NK-92 (cell line): ENCODE results near the gene ZNF595.
A peak's percentile ranks its signal among the peaks of the same experiment; 100 is the strongest.
"Not testable (repeated sequence)": the region's sequence is repeated elsewhere in the genome, so short reads cannot be mapped to it uniquely, and the experiment has no call there.

Experiments
- DNase-seq: peaks from one replicate; lab custom pipeline; 2025; ENCODE audit not compliant: unreplicated experiment; lab: John Stamatoyannopoulos, UW

ZNF595 gene

DNA sequence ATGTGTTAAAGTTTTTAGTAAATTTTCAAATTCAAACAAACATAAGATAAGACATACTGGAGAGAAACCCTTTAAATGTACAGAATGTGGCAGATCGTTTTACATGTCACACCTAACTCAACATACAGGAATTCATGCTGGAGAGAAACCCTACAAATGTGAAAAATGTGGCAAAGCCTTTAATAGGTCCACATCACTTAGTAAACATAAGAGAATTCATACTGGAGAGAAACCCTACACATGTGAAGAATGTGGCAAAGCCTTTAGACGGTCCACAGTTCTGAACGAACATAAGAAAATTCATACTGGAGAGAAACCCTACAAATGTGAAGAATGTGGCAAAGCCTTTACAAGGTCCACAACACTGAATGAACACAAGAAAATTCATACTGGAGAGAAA is 32.8 kb downstream of the ZNF595 start:
- no peak for DNase-seq

DNA sequence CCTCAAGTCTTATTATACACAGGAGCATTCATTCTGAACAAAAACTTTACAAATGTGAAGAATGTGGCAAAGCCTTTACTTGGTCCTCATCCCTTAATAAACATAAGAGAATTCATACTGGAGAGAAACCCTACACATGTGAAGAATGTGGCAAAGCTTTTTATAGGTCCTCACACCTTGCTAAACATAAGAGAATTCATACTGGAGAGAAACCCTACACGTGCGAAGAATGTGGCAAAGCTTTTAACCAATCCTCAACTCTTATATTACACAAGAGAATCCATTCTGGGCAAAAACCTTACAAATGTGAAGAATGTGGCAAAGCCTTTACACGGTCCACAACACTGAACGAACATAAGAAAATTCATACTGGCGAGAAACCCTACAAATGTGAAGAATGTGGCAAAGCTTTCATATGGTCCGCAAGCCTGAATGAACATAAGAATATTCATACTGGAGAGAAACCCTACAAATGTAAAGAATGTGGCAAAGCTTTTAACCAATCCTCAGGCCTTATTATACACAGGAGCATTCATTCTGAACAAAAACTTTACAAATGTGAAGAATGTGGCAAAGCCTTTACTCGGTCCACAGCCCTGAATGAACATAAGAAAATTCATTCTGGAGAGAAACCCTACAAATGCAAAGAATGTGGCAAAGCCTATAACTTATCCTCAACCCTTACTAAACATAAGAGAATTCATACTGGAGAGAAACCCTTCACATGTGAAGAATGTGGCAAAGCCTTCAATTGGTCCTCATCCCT is 33.6 kb downstream of the ZNF595 start:
- DNase-seq: not testable (repeated sequence)

DNA sequence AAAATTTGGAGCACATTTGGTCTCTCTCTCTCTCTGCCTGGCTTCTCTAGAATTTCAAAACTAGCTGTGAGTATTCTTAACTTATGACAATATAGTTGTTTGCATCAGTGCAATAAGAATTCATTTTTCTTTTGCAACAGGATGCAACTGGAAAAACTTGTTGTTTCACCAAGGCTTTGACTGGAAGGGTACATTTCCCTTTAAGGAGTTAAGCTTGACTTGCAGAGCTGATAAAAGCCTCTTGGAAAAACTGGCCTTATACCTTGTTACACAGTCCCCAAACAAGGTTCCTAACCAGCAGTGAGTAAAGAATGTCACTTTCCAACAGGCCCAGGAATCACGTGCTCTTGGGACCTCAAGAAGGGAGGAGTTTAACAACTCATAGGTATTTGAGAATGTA is 45.3 kb downstream of the ZNF595 start:
- DNase-seq: no peak

GRCh38 chr4:99863-100262 is 46.7 kb downstream of the ZNF595 start:
- DNase-seq: no peak

DNA sequence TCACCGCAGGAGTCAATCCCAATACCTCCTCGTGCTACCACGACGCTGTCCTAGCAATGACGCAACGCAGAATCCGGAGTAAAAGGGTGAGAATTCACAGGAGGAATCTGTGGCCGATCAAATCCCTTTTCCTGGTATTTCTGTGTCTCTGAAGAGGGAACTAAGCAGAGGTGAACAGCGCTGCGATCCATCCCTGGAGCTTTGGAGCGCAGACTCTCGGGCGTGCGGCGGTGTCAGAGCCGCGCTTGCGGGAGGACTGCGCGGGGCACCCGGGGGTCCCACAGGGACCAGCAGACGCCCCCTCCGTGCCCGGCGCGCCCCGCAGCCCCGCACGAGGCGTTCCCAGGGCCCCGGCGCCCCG is 53.9 kb downstream of the ZNF595 start:
- no peak for DNase-seq

DNA sequence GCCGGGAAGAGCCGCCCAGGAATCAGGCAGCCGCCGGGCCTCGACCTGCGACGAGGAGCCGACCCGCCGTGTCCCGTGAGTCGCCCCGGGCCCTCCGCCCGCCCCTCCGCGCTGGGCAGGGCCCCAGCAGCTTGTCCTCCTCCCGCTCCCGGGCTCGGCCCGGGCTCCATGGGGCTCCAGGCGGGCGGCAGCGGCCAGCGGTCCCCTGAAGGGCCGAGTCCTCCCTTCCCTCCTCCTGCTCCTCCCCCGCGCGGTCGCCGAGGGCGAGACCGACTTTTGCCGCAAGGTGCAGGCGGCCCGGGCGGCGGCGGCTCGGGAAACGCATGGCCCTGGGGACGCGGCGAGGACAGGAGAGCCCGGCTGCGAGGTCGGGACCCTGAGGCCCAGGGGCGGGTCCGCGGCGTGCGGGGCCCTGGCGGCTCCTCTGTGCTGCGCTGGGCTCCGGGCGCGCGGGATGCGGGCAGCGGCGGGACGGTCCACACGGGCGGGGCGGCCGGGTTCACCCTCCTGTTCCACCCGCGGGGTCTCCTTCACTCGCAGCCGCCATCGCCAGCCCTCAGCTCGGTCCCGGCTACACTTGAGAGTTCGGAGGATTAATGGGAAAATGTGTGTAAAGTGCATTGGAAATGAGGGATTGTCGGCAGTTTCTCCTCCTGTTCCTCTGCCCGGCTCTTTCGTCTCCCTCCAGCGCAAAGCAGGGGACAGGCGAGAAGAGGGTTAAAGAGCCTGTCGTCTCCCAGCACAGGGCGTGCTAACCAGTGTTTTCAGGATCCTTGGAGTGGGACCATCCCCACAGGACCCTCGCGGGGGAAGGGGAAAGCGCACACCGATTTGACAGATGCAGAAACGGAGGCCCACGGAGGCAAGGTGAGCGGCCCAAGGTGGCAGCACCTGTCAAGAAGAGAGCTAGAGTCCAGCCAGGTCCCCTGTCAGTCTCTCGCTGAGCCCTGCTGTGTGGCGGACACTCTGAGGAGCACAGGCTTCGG is 54.6 kb downstream of the ZNF595 start:
- no peak for DNase-seq

DNA sequence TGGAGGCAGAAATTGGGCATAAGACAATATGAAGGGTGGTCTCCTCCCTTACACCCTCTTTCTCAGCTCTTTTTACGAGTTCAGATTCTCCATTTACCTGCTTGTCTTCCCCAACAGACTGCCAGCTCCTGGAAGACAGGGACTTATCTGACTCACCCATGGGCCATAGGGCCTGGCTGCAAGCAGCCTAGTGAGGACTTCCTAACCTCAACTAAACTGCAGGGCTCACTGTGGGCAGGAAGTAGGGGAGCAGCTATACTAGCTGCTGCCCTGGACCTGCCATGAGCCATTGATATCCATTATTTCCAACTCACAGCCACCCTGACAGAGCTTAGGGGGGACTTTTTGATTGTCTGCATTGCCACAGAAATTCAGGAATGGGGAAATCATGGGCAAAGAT is 59.6 kb downstream of the ZNF595 start:
- no peak for DNase-seq

DNA sequence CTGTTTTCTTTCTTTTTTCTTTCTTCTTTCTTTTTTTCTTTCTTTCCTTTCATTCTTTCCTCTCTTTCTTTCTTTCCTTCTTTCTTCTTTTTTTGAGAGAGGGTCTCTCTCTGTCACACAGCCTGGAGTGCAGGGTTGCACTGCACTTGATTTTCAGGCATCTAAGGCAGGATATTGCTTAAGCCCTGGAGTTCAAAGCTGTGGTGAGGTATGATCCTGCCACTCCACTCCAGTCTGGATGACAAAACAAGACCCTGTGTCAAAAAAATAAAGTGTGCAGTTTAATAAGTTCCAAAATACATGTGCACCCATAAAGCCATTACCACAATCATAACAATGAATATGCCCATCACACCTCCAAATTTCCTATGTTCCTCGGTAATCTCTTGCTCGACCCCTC is 60.6 kb downstream of the ZNF595 start:
- DNase-seq: no peak

- no peak for DNase-seq
Measured at GRCh38 chr4:114149-114548, 61.0 kb downstream of the ZNF595 start.

- DNase-seq: no peak
Measured at GRCh38 chr4:116499-116898, 63.4 kb downstream of the ZNF595 start.

- DNase-seq: no peak
Measured at GRCh38 chr4:120616-121015, 67.5 kb downstream of the ZNF595 start.

- DNase-seq: no peak
Measured at GRCh38 chr4:121408-122084, 68.4 kb downstream of the ZNF595 start.

DNA sequence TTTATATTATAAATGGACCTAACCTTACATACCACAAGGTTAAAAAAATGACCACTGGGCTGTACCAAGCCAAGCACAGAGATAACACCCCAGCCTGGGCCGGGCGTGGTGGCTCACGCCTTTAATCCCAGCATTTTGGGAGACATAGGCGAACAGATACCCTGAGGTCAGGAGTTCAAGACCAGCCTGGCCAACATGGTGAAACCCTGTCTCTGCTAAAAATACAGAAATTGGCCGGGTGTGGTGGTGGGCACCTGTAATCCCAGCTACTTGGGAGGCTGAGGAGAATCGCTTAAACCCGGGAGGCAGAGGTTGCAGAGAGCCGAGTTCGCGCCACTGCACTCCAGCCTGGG is 70.8 kb downstream of the ZNF595 start:
- not testable (repeated sequence) for DNase-seq

DNA sequence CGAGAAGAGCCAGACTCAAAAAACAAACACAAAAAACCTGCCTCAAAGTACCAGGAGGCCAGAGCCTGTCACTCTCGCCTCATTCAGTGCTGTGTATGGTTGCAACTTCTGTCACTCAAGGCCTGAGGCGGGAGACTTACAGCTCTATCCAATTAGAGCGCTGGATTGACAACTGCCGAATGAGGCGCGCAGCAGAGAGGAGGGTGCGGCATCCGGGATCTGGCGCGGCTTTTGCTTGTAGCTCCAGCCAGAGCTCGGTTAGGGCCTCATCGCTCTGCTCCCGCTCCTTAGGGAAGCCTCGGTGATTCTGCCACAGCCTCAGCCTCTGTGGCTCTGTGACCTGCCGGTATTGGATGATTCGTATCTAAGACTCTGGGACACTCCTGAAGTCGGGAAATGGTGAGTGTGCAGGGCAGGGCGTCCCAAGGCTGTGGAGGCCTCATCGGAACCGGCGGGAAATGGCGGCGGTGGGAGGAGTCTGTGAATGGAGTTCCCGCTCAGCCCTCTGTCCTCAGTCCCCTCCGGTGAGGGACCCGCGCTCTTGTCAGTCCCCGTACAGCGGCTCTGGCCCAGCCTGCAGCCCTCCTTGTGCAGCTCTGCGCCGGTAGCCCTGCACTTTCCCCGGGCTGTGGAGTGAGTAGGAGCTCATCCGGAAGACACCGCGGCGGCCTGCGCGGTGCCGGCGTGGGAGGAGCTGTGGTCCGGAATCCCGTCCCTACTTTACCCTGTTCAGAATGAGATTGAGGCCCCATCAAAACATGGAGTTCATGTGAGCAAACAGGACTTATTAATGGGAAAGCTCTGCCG is 71.4 kb downstream of the ZNF595 start, which contains the start of gene ZNF718:
Gene ZNF718, plus strand, starts transcription at position 227 of the 807 bp plus-strand sequence. Its CDS starts 170 bp downstream, at position 397.
- peak; percentile 35 for DNase-seq

- DNase-seq: no peak
Measured at GRCh38 chr4:125091-125771, 72.1 kb downstream of the ZNF595 start.

DNA sequence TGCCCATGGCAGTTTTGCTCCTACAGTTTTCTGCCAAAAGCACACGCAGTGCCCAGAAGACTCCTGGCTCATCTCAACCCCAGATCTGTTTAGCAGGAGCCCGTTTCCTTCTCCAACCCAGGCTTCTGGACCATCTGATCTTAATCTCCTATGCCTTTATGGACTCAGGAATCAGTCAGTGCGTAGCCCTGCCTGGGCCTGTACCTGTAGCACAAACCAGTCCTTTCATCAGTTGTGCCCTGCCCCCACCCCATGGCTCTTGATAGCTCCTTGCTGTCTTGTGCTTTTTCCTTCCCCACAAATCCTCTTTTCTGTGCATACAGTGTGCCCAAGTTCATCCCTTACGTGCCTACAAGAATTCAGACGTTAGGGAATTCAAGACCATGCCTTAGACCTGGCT is 72.7 kb downstream of the ZNF595 start:
- DNase-seq: no peak

- DNase-seq: no peak
Measured at GRCh38 chr4:132483-132882, 79.4 kb downstream of the ZNF595 start.
